B cell (primary cell): ENCODE results near the gene TLDC2. TPM values are rescaled to one million over a fixed set of nuclear protein-coding genes. Genes with fewer than 3 reads are reported as not detected.

Source experiments
- ATAC-seq: fragments of 200-7000 bp; cut with Tn5 transposase; one replicate; pipeline ENCODE4 v1.10.0; 2021; ENCODE audit warnings: low read depth, mild to moderate bottlenecking, moderate number of reproducible peaks, moderate library complexity
- CTCF ChIA-PET: fragments of 350-600 bp; sonication (Branson Sonifier 250); formaldehyde crosslinking; loops from one replicate; lab custom pipeline; 2021; ENCODE audit warnings: antibody characterized with exemption, inconsistent platforms; lab: Charles Lee
- POLR2A ChIA-PET: fragments of 350-600 bp; sonication (Branson Sonifier 250); formaldehyde crosslinking; loops from one replicate; lab custom pipeline; 2021; ENCODE audit warnings: antibody characterized with exemption; lab: Charles Lee
- DNase-seq: peaks from one replicate; pipeline ENCODE4 v3.0.0; 2013
- H2AFZ ChIP-seq: 2 replicates; pipeline ENCODE4 v1.6.1; 2012; ENCODE audit warnings: mild to moderate bottlenecking, low read depth, low read length; ENCODE audit not compliant: insufficient read depth, poor library complexity, severe bottlenecking
- H3K27ac ChIP-seq, 2 donors: 1 replicate in 1 of 2; 2 replicates in 1 of 2; pipeline ENCODE4 v1.5.1; 2012 to 2013; ENCODE audit warnings: low read length in 2 of 2, mild to moderate bottlenecking in 2 of 2, moderate library complexity in 1 of 2
- H3K27me3 ChIP-seq, 4 experiments: fragments of 200-600 bp in 1 of 4; sonication (generic) in 1 of 4; replicated peaks in 1 of 4; 1 replicate in 2 of 4; 2 replicates in 2 of 4; pipeline versions ENCODE4 v1.6.1 to v1.7.0; 2013 to 2016; ENCODE audit warnings: low read length in 3 of 4, mild to moderate bottlenecking in 2 of 4, mixed read lengths in 1 of 4, moderate library complexity in 1 of 4; ENCODE audit not compliant: insufficient read depth in 4 of 4, control insufficient read depth in 3 of 4; ENCODE audit errors: control extremely low read depth in 1 of 4
- H3K36me3 ChIP-seq, 2 experiments: replicated peaks in 1 of 2; 1 replicate in 1 of 2; 2 replicates in 1 of 2; pipeline versions ENCODE4 v1.6.1 to v1.7.1; 2013; ENCODE audit warnings: low read length in 1 of 2; ENCODE audit not compliant: insufficient read depth in 2 of 2, control insufficient read depth in 1 of 2; ENCODE audit errors: control extremely low read depth in 1 of 2, extremely low read depth in 1 of 2
- H3K4me1 ChIP-seq, 2 donors: fragments of 200-600 bp in 1 of 2; sonication (generic) in 1 of 2; 1 replicate in 1 of 2; 2 replicates in 1 of 2; pipeline versions ENCODE4 v1.5.1 to v1.6.1; 2013 to 2017; ENCODE audit warnings: low read length in 2 of 2; ENCODE audit not compliant: control insufficient read depth in 2 of 2, insufficient read depth in 2 of 2
- H3K4me2 ChIP-seq: replicated peaks from 2 replicates; pipeline ENCODE3; 2012; ENCODE audit warnings: mild to moderate bottlenecking, low read depth, low read length; ENCODE audit not compliant: poor library complexity, severe bottlenecking
- H3K4me3 ChIP-seq, 5 experiments: fragments of 200-600 bp in 1 of 5; sonication (generic) in 1 of 5; 1 replicate in 3 of 5; 2 replicates in 2 of 5; pipeline versions ENCODE4 v1.5.1 to v1.7.0; 2011 to 2016; ENCODE audit warnings: low read length in 4 of 5, mild to moderate bottlenecking in 4 of 5, low read depth in 2 of 5, control low read depth in 1 of 5, moderate library complexity in 1 of 5; ENCODE audit not compliant: insufficient read depth in 1 of 5; ENCODE audit errors: control extremely low read depth in 1 of 5, extremely low read depth in 1 of 5
- H3K79me2 ChIP-seq: fragments of 200-600 bp; sonication (generic); one replicate; pipeline ENCODE4 v1.6.0; 2016; ENCODE audit warnings: low read length; ENCODE audit not compliant: control insufficient read depth, insufficient read depth
- H3K9ac ChIP-seq: fragments of 200-600 bp; sonication (generic); 2 replicates; pipeline ENCODE4 v1.6.1; 2017; ENCODE audit warnings: mild to moderate bottlenecking, low read length, moderate library complexity
- H3K9me3 ChIP-seq, 3 donors: one replicate each; pipeline versions ENCODE4 v1.6.1 to v1.7.1; 2013; ENCODE audit warnings: low read length in 2 of 3; ENCODE audit not compliant: control insufficient read depth in 2 of 3, insufficient read depth in 1 of 3; ENCODE audit errors: control extremely low read depth in 1 of 3
- H4K20me1 ChIP-seq: 2 replicates; pipeline ENCODE4 v1.6.0; 2012; ENCODE audit warnings: mild to moderate bottlenecking, low read length; ENCODE audit not compliant: insufficient read depth, control insufficient read depth, poor library complexity, severe bottlenecking
- H3K27ac Mint-ChIP-seq: one replicate; pipeline ENCODE4 v1.8.0; 2021; ENCODE audit warnings: mixed read lengths
- H3K27me3 Mint-ChIP-seq: one replicate; pipeline ENCODE4 v1.8.0; 2021; ENCODE audit warnings: mixed read lengths
- H3K4me1 Mint-ChIP-seq: one replicate; pipeline ENCODE4 v1.8.0; 2021; ENCODE audit warnings: mixed read lengths
- H3K4me3 Mint-ChIP-seq: one replicate; pipeline ENCODE4 v1.8.0; 2021; ENCODE audit warnings: mixed read lengths
- H3K9me3 Mint-ChIP-seq: one replicate; pipeline ENCODE4 v1.8.0; 2022; ENCODE audit warnings: mixed read lengths; ENCODE audit not compliant: insufficient read depth
- CTCF ChIP-seq: fragments of 200-600 bp; IDR thresholded peaks from one replicate; pipeline ENCODE4 v1.8.0; 2022; ENCODE audit warnings: antibody characterized with exemption, mild to moderate bottlenecking
- EZH2 ChIP-seq: IDR thresholded peaks from 2 replicates; pipeline ENCODE4 v1.6.1; 2012; ENCODE audit warnings: borderline replicate concordance, low read depth, mild to moderate bottlenecking, moderate library complexity, low read length; ENCODE audit not compliant: insufficient read depth, poor library complexity, severe bottlenecking
- WGBS: methylation state at CpG from one replicate; pipeline ENCODE4 v1.1.5; 2013; ENCODE audit warnings: missing lambda C conversion rate; ENCODE audit not compliant: insufficient coverage; 5-methylcytosine and 5-hydroxymethylcytosine counted together
- intact Hi-C: fragments of 100-400 bp; cut with micrococcal nuclease; formaldehyde crosslinking; loops from one replicate; pipeline ENCODE4 v1.10.0; 2022
- polyA plus RNA-seq: library from polyadenylated mRNA; depleted of rRNA; stranded (reverse); fragments of >200 nt; gene quantifications from 2 replicates; pipeline ENCODE4 v1.2.3, GENCODE V29; 2012
- total RNA-seq, 2 donors: library from RNA; stranded (reverse); fragments of 120-200 nt in 1 of 2; gene quantifications; 1 replicate in 1 of 2; 2 replicates in 1 of 2; pipeline versions ENCODE4 v1.2.3 to v1.2.4, GENCODE V29; 2013 to 2022

Gene TLDC2
- total and polyA plus RNA-seq, 2 donors (not counting 1 experiment from before 2014, with no cell fraction given): 0.13 TPM; not detected in 1

GRCh38 chr20:36916199-36916598, 40.3 kb downstream of the TLDC2 start:
- Histone ChIP-seq H3K9me3 (no peaks in the 10 kb centered on the region), H3K36me3 (peaks cover 7 to 28% of the 10 kb centered on the region in 2 experiments), H3K9ac (no peak overlapping the region), H4K20me1 (no peaks in the 10 kb centered on the region), H3K27ac (no peak overlapping the region), H3K4me2 (no peak overlapping the region), H3K4me3 (no peak overlapping the region), H3K79me2 (no peaks in the 10 kb centered on the region), H3K27me3 (no peaks in the 10 kb centered on the region), H3K4me1 (no peaks in the 10 kb centered on the region), H2AFZ (no peak overlapping the region)
- no peak for ATAC-seq
- CTCF ChIA-PET: interaction anchor here (1.3 to 3.0 kb wide), 2 partner anchors 20 to 30 kb away, joined by 3 to 10 read pairs; no protein-coding TSS in a partner anchor
- peaks cover 1% of the 10 kb centered on the region for H3K4me1 Mint-ChIP-seq
- no peaks in the 10 kb centered on the region for H3K27me3 Mint-ChIP-seq
- no CpG with 5 or more reads among the region's 2 CpGs for WGBS
- POLR2A ChIA-PET: no interaction called here
- no peak overlapping the region for H3K4me3 Mint-ChIP-seq
- H3K9me3 Mint-ChIP-seq: no peaks in the 10 kb centered on the region
- intact Hi-C loops: no loop called here
- no peak for DNase-seq
- H3K27ac Mint-ChIP-seq: no peak overlapping the region
- TF ChIP-seq CTCF (no peak), EZH2 (no peak)

- no peak for ATAC-seq
- ChIA-PET CTCF (interaction anchor here (1.3 to 3.9 kb wide), 3 partner anchors 18 to 715 kb away, joined by 3 to 23 read pairs (median 10); no protein-coding TSS in a partner anchor), POLR2A (no interaction called here)
- TF ChIP-seq CTCF (no peak), EZH2 (no peak)
- intact Hi-C loops: no loop called here
- no peak overlapping the region for H3K4me3 Mint-ChIP-seq
- no peak for DNase-seq
- no peak overlapping the region for H3K9ac ChIP-seq
- no peaks in the 10 kb centered on the region for H3K9me3 ChIP-seq
- peaks cover 7 to 25% of the 10 kb centered on the region in 2 experiments for H3K36me3 ChIP-seq
- H3K4me1 ChIP-seq: no peaks in the 10 kb centered on the region
- no peaks in the 10 kb centered on the region for H4K20me1 ChIP-seq
- no peaks in the 10 kb centered on the region for H3K27me3 ChIP-seq
- H3K4me3 ChIP-seq: no peak overlapping the region
- 96% methylated on average over 4 of the region's 6 CpGs for WGBS
- H3K4me1 Mint-ChIP-seq: peaks cover 1% of the 10 kb centered on the region
- no peaks in the 10 kb centered on the region for H3K79me2 ChIP-seq
- no peaks in the 10 kb centered on the region for H3K27me3 Mint-ChIP-seq
- no peak overlapping the region for H3K27ac Mint-ChIP-seq
- H2AFZ ChIP-seq: no peak overlapping the region
- no peaks in the 10 kb centered on the region for H3K9me3 Mint-ChIP-seq
- no peak overlapping the region for H3K4me2 ChIP-seq
- H3K27ac ChIP-seq: no peak overlapping the region
Observed at GRCh38 chr20:36917240-36917639, 41.3 kb downstream of the TLDC2 start.
